Anterior cingulate cortex (tissue), 58 donors: Measurements from ENCODE around the gene NME4.
"Not testable (repeated sequence)": the region's sequence is repeated elsewhere in the genome, so short reads cannot be mapped to it uniquely, and the experiment has no call there.

Experiments used
- DNase-seq, 58 donors: peaks; one replicate each; lab custom pipeline; 2025; lab: John Stamatoyannopoulos, UW

NME4 gene

GRCh38 chr16:392450-393030 is 4.5 kb upstream of the NME4 start:
- DNase-seq, result no peak

- DNase-seq, result no peak
Measured at GRCh38 chr16:396199-396598, 800 bp upstream of the NME4 start.

GRCh38 chr16:396605-397004 is 394 bp upstream of the NME4 start:
- DNase-seq, result peak in 21 of 58 donors; percentile 11 to 58 (median 28)

- peak in 49 of 58 donors; percentile 10 to 70 (median 46) for DNase-seq
Measured at GRCh38 chr16:397736-398332, 835 bp downstream of the NME4 start.

GRCh38 chr16:398561-399339 is 1.8 kb downstream of the NME4 start:
- no peak for DNase-seq

- DNase-seq, result no peak
Measured at GRCh38 chr16:399340-400019, 2.5 kb downstream of the NME4 start.

- DNase-seq, result no peak
Measured at GRCh38 chr16:400061-400591, 3.1 kb downstream of the NME4 start.

GRCh38 chr16:401468-402348 is 4.7 kb downstream of the NME4 start, which contains the start of gene DECR2:
DECR2 (plus strand) TSS chr16:401885; CDS start chr16:401964, 79 bp downstream.
- DNase-seq, result peak; percentile 43 to 98 (median 92)

- no peak for DNase-seq
Measured at GRCh38 chr16:404971-405486, 8.0 kb downstream of the NME4 start.

GRCh38 chr16:405548-406506 is 8.8 kb downstream of the NME4 start:
- DNase-seq, result no peak

GRCh38 chr16:407253-407652 is 10.3 kb downstream of the NME4 start:
- DNase-seq, result no peak

- DNase-seq, result no peak
Measured at GRCh38 chr16:410516-411178, 13.6 kb downstream of the NME4 start.

- no peak for DNase-seq
Measured at GRCh38 chr16:411576-412265, 14.7 kb downstream of the NME4 start.

- no peak for DNase-seq
Measured at GRCh38 chr16:414395-415169, 17.6 kb downstream of the NME4 start.

- not testable (repeated sequence) for DNase-seq
Measured at GRCh38 chr16:415170-415498, 18.1 kb downstream of the NME4 start.

GRCh38 chr16:422179-422578 is 25.2 kb downstream of the NME4 start:
- not testable (repeated sequence) for DNase-seq
